GM20431 (cell line): Measurements from ENCODE around the gene CD9.

Source experiments
- in situ Hi-C: fragments of 300-500 bp; cut with MseI, MboI; formaldehyde crosslinking; loops from one replicate; pipeline ENCODE4 v1.15.0; 2020; ENCODE audit warnings: low sequenced_read_pairs; ENCODE audit not compliant: unreplicated experiment

Gene CD9

GRCh38 chr12:6234214-6234613 is 34.0 kb downstream of the CD9 start:
- in situ Hi-C loops, result no loop called here

GRCh38 chr12:6234906-6235305 is 34.7 kb downstream of the CD9 start:
- in situ Hi-C loops, result no loop called here

- in situ Hi-C loops, result no loop called here
Observed at GRCh38 chr12:6235499-6235898, 35.3 kb downstream of the CD9 start.

- in situ Hi-C loops, result no loop called here
Observed at GRCh38 chr12:6235906-6236640, 35.9 kb downstream of the CD9 start.

GRCh38 chr12:6236641-6236940 is 36.4 kb downstream of the CD9 start:
- in situ Hi-C loops, result no loop called here

DNA sequence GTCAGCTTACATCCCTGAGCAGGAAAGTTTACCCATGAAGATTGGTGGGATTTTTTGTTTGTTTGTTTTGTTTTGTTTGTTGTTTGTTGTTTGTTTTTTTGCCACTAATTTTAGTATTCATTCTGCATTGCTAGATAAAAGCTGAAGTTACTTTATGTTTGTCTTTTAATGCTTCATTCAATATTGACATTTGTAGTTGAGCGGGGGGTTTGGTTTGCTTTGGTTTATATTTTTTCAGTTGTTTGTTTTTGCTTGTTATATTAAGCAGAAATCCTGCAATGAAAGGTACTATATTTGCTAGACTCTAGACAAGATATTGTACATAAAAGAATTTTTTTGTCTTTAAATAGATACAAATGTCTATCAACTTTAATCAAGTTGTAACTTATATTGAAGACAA is 37.6 kb downstream of the CD9 start:
- in situ Hi-C loops, result no loop called here

- in situ Hi-C loops, result no loop called here
Observed at GRCh38 chr12:6238875-6239274, 38.7 kb downstream of the CD9 start.

- in situ Hi-C loops, result no loop called here
Observed at GRCh38 chr12:6241495-6241894, 41.3 kb downstream of the CD9 start.

GRCh38 chr12:6249580-6249979 is 49.4 kb downstream of the CD9 start:
- in situ Hi-C loops, result no loop called here

DNA sequence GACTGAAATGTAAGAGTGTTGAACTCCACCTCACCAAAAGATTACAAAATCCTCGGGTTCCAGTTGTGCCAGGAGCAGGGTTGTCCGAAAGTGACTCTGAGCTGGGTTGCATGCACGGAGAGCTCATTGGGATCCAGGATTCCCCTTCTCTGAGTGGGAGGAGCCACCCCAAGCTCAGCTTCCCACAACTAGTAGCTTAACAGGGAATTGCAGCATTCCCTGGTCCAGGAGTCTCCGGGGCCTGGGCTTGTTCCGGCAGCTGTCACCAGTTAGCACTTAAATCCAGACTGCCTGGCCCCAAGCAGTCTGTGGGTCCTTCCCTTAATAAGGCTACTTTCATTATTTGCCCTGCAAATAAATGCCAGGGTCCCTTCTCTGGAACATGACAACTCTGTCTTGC is 50.1 kb downstream of the CD9 start:
- in situ Hi-C loops, result no loop called here

DNA sequence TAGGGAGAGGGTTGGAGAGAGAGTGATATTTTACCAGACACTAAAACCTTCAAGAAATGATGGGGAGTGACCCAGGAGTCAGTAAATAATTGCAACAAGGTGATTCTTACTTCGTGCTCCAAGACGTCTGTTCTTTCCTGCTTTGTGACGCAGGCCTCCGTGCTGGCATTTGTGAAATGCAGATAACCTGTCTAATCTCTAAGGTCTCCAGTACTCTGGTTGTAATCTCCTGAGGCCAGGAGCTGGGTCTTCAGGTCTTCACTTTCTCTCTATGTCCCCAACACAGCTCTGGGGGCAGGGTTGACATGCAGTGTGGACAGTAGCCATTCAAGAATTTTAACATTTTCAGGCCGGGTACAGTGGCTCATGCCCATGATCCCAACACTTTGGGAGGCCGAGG is 53.1 kb downstream of the CD9 start:
- in situ Hi-C loops, result no loop called here

DNA sequence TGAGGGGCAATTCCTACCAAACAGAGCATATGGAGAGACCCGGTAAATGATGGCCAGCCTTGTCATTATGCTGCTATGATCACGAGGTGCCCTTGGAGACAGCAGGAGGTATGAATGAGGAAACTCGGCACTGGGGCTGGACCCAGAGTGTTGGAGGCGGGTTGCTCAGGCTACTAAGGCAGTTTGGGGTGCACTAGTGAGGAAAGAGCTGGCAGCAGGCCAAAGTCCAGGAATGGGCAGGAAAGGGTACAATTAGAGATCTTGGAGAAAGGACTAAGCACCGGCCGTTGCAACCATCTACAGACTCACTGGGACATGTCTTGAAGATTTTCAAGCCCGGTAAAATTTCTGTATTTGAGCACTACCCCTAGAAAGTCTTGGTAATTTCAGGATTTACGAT is 54.3 kb downstream of the CD9 start:
- in situ Hi-C loops, result no loop called here

DNA sequence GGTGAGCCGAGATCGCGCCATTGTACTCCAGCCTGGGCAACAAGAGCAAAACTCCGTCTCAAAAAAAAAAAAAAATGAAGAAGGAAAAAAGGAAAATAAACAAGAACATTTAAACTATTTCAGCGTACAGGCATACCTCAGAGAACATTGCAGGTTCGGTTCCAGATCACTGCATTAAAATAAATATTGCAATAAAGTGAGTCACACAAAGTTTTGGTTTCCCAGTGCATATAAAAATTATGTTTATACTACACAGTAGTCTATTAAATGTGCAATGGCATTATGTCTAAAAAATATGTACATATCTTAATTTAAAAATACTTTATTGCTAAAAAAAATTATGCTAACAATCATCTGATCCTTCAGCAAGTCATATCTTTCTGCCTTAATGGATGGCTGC is 56.8 kb downstream of the CD9 start:
- in situ Hi-C loops, result no loop called here

- in situ Hi-C loops, result no loop called here
Observed at GRCh38 chr12:6262211-6262610, 62.0 kb downstream of the CD9 start.

DNA sequence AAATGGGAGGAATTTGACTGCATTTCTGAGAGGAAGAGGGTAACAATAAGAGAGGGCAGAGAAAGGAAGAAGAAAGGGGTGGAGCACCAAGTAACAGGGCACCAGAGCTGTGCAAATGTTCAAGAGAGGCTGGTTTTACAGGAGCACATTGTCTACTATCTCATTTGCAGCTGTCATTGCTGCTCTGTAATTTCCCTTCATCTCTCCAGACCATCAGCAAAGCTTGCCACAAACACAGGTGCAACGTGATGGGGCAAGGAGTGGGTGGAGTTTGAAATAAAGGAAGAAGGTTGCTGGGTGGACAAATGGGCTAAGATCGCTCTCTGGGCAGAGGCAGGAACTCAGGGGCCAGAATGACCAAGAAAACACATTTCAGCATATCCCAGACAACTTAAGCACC is 62.4 kb downstream of the CD9 start:
- in situ Hi-C loops, result no loop called here

DNA sequence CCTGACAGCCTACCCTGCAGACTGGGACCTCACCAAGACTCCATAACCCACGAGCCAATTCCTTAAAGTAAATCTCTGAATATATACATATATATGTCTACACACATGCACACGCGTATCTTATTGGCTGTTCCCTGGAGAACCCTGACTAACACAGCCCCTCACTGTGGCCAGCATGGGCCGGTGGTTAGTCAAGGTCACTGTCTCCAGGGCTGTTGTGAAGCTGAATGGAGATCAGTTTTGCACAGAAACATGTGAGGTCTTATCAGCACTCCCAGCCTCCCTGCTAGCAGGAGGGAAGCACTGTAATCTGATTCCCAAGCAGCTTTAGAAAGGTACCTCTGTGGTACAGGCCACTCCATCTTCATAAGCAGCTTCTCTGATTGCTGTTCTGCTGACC is 63.7 kb downstream of the CD9 start:
- in situ Hi-C loops, result no loop called here

DNA sequence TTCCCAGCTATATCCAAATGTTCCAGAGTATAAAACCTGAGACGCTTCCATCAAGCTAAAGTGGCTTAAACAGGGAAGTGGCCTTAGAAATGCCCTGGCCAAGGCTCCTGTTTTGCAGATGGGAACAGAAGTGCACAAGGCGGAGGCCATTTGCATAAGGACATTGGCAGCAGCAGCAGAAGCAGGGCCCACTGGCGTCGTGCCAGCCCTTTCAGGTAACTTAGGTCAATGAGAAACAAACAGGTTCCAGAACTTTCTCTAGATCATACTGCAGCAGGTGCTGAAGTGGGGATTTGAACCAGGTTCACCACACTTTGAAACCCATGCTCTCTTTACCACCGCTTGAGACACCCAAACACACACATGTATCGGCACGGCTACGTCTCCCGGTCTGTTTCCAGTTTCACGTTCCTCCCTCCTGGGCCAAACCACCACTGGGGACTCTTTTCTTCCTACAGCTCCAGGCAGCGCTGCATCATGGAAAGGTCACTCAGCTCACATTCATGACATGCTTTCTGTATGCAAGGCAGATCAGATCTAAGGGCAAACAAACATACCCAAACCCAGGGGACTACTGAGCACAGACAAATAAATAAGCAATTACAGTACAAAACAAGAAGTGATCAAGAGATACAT is 64.3 kb downstream of the CD9 start:
- in situ Hi-C loops, result no loop called here

- in situ Hi-C loops, result no loop called here
Observed at GRCh38 chr12:6265038-6265405, 64.8 kb downstream of the CD9 start.

DNA sequence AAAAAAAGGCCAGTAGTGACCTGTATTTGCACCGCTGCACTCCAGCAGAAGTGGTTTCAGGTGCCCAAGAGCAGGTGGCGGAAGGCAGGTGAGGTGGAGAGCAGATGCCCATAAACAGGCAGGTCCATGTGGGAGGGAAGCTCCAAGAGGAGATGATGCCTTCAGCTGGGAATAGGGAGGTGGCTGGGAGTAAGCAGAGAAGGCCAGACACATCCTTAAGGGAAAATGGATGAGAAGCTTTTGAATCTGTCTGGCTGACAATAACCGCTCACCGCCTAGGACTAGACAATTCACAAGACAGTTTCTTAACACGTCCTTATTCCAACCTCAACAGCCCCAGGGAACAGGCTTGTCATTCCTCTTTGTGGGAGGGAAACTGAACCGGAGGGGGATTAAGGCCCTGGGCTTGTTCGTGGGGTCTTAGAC is 66.4 kb downstream of the CD9 start:
- in situ Hi-C loops, result no loop called here

GRCh38 chr12:6266971-6267721 is 66.9 kb downstream of the CD9 start:
- in situ Hi-C loops, result no loop called here

- in situ Hi-C loops, result no loop called here
Observed at GRCh38 chr12:6268484-6269157, 68.4 kb downstream of the CD9 start.
